Stimulated activated naive B cell treated with anti-CD40 and anti-IgM and Interleukin-4, amounts not matched to agents 10 μg/mL and 1 μg/mL and 100 μg/mL, for 72 hours (primary cell): ENCODE measurements around the gene SNX5.

ENCODE experiments used
- ATAC-seq, 2 donors: fragments of 150-1000 bp; cut with Tn5 transposase; replicated peaks; 2 replicates each; pipeline ENCODE4 v1.10.0; 2021; ENCODE audit warnings: moderate library complexity in 1 of 2
- DNase-seq: peaks from one replicate; pipeline ENCODE4 v3.0.0; 2021
- H3K27ac Mint-ChIP-seq: one replicate; pipeline ENCODE4 v1.8.0; 2022; ENCODE audit warnings: mild to moderate bottlenecking, mixed read lengths
- H3K27me3 Mint-ChIP-seq, 2 donors: one replicate each; pipeline ENCODE4 v1.8.0; 2022; ENCODE audit warnings: mixed read lengths in 2 of 2
- H3K36me3 Mint-ChIP-seq, 2 donors: one replicate each; pipeline ENCODE4 v1.8.0; 2022; ENCODE audit warnings: mixed read lengths in 2 of 2, mild to moderate bottlenecking in 1 of 2
- H3K4me1 Mint-ChIP-seq, 2 donors: one replicate each; pipeline ENCODE4 v1.8.0; 2022; ENCODE audit warnings: mixed read lengths in 2 of 2, mild to moderate bottlenecking in 1 of 2
- H3K4me3 Mint-ChIP-seq, 2 donors: one replicate each; pipeline ENCODE4 v1.8.0; 2022; ENCODE audit warnings: mild to moderate bottlenecking in 2 of 2, mixed read lengths in 2 of 2, moderate library complexity in 1 of 2
- H3K9me3 Mint-ChIP-seq, 2 donors: one replicate each; pipeline ENCODE4 v1.8.0; 2022; ENCODE audit warnings: mixed read lengths in 2 of 2, mild to moderate bottlenecking in 1 of 2

SNX5 gene

DNA sequence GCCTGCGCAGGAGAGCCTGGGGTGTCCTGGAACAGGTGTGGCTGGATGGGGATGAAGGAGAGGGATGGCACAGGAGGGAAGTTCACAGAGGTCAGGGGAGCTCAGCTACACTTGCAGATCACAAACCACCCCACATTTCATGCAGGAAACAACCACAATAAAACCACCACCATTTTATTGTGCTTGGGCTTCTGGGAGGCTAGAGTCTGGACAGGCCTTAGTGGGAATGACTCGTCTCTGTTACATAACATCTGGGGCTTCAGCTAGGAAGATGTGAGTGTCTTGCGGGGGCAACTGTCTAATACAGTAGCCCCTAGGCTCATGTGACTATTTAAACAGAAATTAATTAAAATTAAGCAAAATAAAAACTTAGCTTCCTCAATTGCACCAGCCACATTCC lies 33.4 kb downstream of the SNX5 start:
- no peak overlapping the region for H3K4me3 Mint-ChIP-seq
- ATAC-seq: no peak
- H3K9me3 Mint-ChIP-seq: peaks cover 2 to 4% of the 10 kb centered on the region in 2 donors
- DNase-seq: no peak
- peaks cover 17 to 18% of the 10 kb centered on the region in 2 donors for H3K4me1 Mint-ChIP-seq
- peaks cover 6 to 10% of the 10 kb centered on the region in 2 donors for H3K36me3 Mint-ChIP-seq
- peaks cover 0 to under 1% of the 10 kb centered on the region in 2 donors for H3K27me3 Mint-ChIP-seq
- H3K27ac Mint-ChIP-seq: no peak overlapping the region

GRCh38 chr20:17934141-17934862 lies 34.3 kb downstream of the SNX5 start:
- DNase-seq (no peak), ATAC-seq (no peak)
- peaks cover 2 to 4% of the 10 kb centered on the region in 2 donors for H3K9me3 Mint-ChIP-seq
- peaks cover 4 to 8% of the 10 kb centered on the region in 2 donors for H3K36me3 Mint-ChIP-seq
- no peak overlapping the region for H3K4me3 Mint-ChIP-seq
- H3K27ac Mint-ChIP-seq: no peak overlapping the region
- H3K4me1 Mint-ChIP-seq: peaks cover 8 to 11% of the 10 kb centered on the region in 2 donors
- peaks cover 0 to 10% of the 10 kb centered on the region in 2 donors for H3K27me3 Mint-ChIP-seq

DNA sequence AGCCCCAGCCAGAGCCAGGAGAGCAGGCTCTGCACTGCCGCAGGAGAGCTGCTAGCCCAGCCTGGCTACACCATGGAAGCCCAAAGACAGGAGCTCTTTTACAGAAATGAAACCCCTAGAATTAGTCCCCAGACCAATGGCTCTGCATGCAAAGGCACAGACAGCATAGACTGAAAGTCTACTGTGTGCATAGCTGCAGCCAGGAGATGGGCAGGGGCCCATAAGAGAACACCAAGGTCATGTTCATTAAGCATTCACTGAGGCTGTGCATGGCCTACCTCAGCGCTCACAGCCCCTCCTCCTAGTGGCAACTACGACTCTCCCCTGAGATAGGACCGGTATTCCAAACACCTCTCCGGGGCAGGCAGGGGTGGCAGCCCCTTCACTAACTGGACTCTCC lies 34.9 kb downstream of the SNX5 start:
- H3K4me1 Mint-ChIP-seq: peaks cover 2 to 10% of the 10 kb centered on the region in 2 donors
- no peak for DNase-seq
- H3K9me3 Mint-ChIP-seq: peaks cover 2 to 4% of the 10 kb centered on the region in 2 donors
- no peak overlapping the region for H3K27ac Mint-ChIP-seq
- H3K4me3 Mint-ChIP-seq: no peak overlapping the region
- peak; percentile 59 to 64 for ATAC-seq
- peaks cover 7 to 8% of the 10 kb centered on the region in 2 donors for H3K36me3 Mint-ChIP-seq
- peaks cover 0 to 10% of the 10 kb centered on the region in 2 donors for H3K27me3 Mint-ChIP-seq

- no peak for ATAC-seq
- Mint-ChIP-seq H3K9me3 (peaks cover 2 to 4% of the 10 kb centered on the region in 2 donors), H3K36me3 (peaks cover 7% of the 10 kb centered on the region in 2 donors), H3K27me3 (peaks cover 4 to 15% of the 10 kb centered on the region in 2 donors), H3K27ac (no peak overlapping the region), H3K4me3 (no peak overlapping the region), H3K4me1 (peaks cover 6 to 12% of the 10 kb centered on the region in 2 donors)
- DNase-seq: no peak
These were observed 35.5 kb downstream of the SNX5 start for GRCh38 chr20:17933121-17933520.

DNA sequence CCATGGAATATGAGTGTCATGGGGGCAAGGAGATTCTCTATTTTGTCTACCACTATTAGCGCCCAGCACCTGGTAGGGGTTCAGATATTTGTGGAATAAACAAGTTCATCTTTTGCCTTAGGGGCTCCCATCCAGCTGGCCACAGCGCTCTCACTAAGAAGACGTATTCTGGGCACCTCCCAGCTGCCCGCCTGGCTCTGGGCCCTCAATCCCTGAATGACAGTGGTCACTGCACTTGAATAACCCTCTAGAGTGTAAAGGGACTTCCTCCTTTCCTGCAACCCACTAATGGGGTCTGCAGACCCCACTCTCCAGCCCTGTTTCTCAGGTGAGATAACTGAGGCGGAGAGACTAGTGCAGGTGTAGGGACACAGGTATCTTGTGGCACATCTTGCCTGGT lies 36.2 kb downstream of the SNX5 start:
- Mint-ChIP-seq H3K27ac (no peak overlapping the region), H3K9me3 (peaks cover 2 to 4% of the 10 kb centered on the region in 2 donors), H3K27me3 (peaks cover 4 to 19% of the 10 kb centered on the region in 2 donors), H3K36me3 (peaks cover 7 to 8% of the 10 kb centered on the region in 2 donors), H3K4me3 (no peak overlapping the region), H3K4me1 (peaks cover 6 to 11% of the 10 kb centered on the region in 2 donors)
- ATAC-seq: no peak
- DNase-seq: no peak

GRCh38 chr20:17931513-17931912 lies 37.1 kb downstream of the SNX5 start:
- Mint-ChIP-seq H3K9me3 (peaks cover 2 to 4% of the 10 kb centered on the region in 2 donors), H3K27ac (no peak overlapping the region), H3K4me1 (peaks cover 6 to 10% of the 10 kb centered on the region in 2 donors), H3K36me3 (peaks cover 7 to 8% of the 10 kb centered on the region in 2 donors), H3K27me3 (peaks cover 4 to 25% of the 10 kb centered on the region in 2 donors), H3K4me3 (no peak overlapping the region)
- ATAC-seq (no peak), DNase-seq (no peak)

DNA sequence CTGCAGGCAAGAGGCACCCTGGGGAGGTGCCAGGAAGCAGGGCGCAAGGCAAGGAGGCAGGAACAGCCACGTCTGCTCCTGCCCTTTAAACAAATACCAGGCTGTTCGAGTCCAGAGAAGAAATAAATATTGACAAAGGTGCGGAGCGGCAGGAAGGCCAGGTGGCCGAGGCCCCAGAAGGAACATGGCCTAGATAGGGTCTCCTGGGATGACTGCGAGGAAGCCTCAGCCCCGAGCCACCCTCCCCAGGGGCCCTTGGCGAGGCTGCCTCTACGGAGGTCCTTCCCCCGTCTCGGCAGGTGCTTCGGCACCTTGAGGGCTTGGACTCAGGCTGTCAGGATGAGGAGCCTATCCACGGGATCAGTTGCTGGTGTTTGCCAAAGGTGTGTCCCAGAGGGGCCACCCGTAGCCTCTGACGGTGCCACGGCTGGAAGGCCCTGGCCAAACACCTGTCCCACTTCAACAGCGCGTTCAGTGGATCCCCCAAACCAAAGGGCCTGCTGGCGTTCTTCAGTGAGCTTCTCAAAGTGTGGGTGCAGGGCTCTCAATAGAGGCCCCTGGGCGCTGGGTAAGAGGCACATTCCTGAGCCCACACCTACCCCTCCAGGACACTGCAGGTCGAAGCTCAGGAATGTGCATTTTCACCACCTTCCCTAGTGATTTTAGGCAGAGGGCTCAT lies 39.8 kb downstream of the SNX5 start:
- no peak for DNase-seq
- Mint-ChIP-seq H3K4me1 (peaks cover 6 to 12% of the 10 kb centered on the region in 2 donors), H3K27ac (no peak overlapping the region), H3K36me3 (peaks cover 7 to 8% of the 10 kb centered on the region in 2 donors), H3K4me3 (no peak overlapping the region), H3K27me3 (peaks cover 4 to 25% of the 10 kb centered on the region in 2 donors), H3K9me3 (peaks cover 2 to 4% of the 10 kb centered on the region in 2 donors)
- ATAC-seq: peak; percentile 33 to 53

GRCh38 chr20:17928211-17928611 lies 40.4 kb downstream of the SNX5 start:
- peaks cover 4 to 25% of the 10 kb centered on the region in 2 donors for H3K27me3 Mint-ChIP-seq
- DNase-seq (no peak), ATAC-seq (no peak)
- H3K4me3 Mint-ChIP-seq: no peak overlapping the region
- H3K27ac Mint-ChIP-seq: no peak overlapping the region
- H3K36me3 Mint-ChIP-seq: peaks cover 7 to 8% of the 10 kb centered on the region in 2 donors
- H3K9me3 Mint-ChIP-seq: peaks cover 2 to 4% of the 10 kb centered on the region in 2 donors
- H3K4me1 Mint-ChIP-seq: peaks cover 6 to 10% of the 10 kb centered on the region in 2 donors

GRCh38 chr20:17925940-17926300 lies 42.7 kb downstream of the SNX5 start:
- Mint-ChIP-seq H3K4me1 (peaks cover 6 to 8% of the 10 kb centered on the region in 2 donors), H3K9me3 (no peaks in the 10 kb centered on the region), H3K36me3 (peaks cover 3 to 4% of the 10 kb centered on the region in 2 donors), H3K27ac (no peak overlapping the region), H3K4me3 (no peak overlapping the region), H3K27me3 (peaks cover 4 to 25% of the 10 kb centered on the region in 2 donors)
- no peak for ATAC-seq
- no peak for DNase-seq

DNA sequence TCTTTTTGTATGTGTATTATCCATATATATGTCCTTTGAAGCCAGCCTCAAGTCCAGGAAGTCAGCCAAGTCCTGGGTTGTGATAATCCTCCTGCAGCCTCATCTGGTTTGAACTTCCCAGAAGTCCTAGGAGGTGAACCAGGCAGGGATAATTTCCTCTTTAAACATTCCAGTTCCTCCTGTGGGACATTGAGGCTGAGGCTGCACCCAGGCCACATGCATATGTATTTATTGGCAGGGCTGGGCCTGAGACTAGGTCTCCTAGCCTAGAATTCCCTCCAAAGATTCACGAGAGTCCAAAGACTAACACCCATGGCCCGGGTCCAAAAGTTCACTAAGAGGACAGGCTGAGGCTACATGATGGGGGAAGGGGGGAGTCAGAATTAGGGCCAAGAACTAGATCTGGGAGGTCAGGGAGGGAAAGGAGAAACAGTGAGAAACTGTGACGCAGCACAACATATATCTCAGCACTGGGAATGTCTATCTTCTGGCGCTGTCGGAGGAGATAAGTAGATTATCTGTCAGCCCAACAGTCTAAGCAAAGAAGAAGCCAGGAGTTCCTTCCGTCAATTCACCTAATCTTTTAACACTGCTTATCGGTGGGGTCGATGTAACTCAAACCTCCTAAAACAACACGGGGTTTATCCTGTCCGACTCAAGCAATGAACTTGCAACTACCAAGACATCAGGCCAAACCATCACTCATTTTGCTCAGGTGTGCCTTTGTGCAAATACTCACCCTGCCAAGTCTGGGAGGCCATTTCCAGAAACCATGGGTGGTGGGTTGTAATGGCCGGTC lies 43.3 kb downstream of the SNX5 start:
- DNase-seq (no peak), ATAC-seq (no peak)
- H3K27ac Mint-ChIP-seq: no peak overlapping the region
- H3K4me3 Mint-ChIP-seq: no peak overlapping the region
- peaks cover 4 to 25% of the 10 kb centered on the region in 2 donors for H3K27me3 Mint-ChIP-seq
- H3K36me3 Mint-ChIP-seq: peaks cover 3 to 4% of the 10 kb centered on the region in 2 donors
- H3K9me3 Mint-ChIP-seq: no peaks in the 10 kb centered on the region
- H3K4me1 Mint-ChIP-seq: peaks cover 6 to 8% of the 10 kb centered on the region in 2 donors

- Mint-ChIP-seq H3K9me3 (no peaks in the 10 kb centered on the region), H3K4me3 (no peak overlapping the region), H3K27me3 (no peaks in the 10 kb centered on the region), H3K4me1 (peaks cover under 1 to 3% of the 10 kb centered on the region in 2 donors), H3K36me3 (no peaks in the 10 kb centered on the region), H3K27ac (no peak overlapping the region)
- DNase-seq: no peak
- no peak for ATAC-seq
These were observed 46.8 kb downstream of the SNX5 start for GRCh38 chr20:17921774-17922173.

DNA sequence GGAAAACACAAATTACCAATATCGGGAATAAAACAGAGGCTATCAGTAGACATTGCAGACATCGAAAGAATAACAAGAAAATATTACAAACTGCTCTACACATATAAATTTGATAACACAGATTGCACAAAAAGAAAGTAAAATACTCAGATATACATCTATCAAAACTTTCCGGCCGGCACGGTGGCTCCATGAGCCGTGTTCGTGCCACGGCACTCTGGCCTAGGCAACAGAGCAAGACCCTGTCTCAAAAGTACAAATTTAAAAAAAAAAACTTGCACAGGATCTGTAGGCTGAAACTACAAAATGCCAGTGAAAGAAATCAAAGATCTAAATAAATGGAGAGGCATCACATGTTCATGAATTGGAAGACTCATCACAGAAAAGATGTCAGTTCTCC lies 49.4 kb downstream of the SNX5 start:
- Mint-ChIP-seq H3K27me3 (no peaks in the 10 kb centered on the region), H3K36me3 (no peaks in the 10 kb centered on the region), H3K4me1 (peaks cover 0 to 7% of the 10 kb centered on the region in 2 donors), H3K27ac (no peak overlapping the region), H3K4me3 (no peak overlapping the region), H3K9me3 (no peaks in the 10 kb centered on the region)
- no peak for ATAC-seq
- DNase-seq: no peak

DNA sequence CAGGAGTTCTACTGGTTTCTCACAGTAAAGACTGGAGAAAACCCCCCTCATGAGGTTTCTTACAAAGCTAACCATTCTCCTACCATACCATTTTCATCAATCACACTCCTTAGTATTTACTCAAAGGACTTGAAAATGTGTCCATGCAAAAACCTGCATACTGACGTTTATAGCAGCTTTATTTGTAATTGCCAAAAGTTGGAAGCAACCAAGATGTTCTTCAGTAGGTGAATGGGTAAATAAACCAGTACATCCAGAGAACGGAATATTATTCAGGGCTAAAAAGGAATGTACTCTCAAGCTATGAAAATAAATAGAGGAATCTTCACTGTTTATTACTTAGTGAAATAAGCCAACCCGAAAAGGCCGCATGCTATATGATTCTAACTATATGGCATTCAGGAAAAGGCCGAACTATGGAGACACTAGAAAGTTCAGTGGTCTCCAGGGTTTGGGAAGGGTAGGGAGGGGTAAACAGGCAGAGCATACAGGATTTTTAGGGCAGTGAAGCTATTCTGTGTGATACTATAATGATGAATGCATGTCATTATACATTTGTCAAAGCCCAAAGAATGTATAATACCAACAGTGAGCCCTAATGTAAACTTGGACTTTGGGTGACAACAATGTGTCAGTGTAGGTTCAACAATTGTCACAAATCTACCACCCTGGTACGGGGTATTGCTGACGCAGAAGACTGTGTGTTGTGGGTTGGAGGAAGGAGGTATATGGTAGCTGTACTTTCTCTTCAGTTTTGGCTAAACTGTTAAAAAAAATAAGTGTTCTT lies 50.6 kb downstream of the SNX5 start:
- no peak overlapping the region for H3K27ac Mint-ChIP-seq
- no peak for ATAC-seq
- H3K36me3 Mint-ChIP-seq: no peaks in the 10 kb centered on the region
- peaks cover 0 to 4% of the 10 kb centered on the region in 2 donors for H3K27me3 Mint-ChIP-seq
- no peak overlapping the region for H3K4me3 Mint-ChIP-seq
- no peak for DNase-seq
- peaks cover 0 to 7% of the 10 kb centered on the region in 2 donors for H3K4me1 Mint-ChIP-seq
- no peaks in the 10 kb centered on the region for H3K9me3 Mint-ChIP-seq
